ENCODE measurements around the gene PCOLCE2. TPM values are rescaled to one million over a fixed set of nuclear protein-coding genes. Genes with fewer than 3 reads are reported as not detected.

The PCOLCE2 gene
- total RNA-seq, 1 donor from 2014 or later = 58.2 TPM

- intact Hi-C loops (cut with micrococcal nuclease) = no loop called here
- no peak for ATAC-seq
- DNase-seq = no peak
Measured at GRCh38 chr3:142777927-142778326, 111.0 kb downstream of the PCOLCE2 start.

GRCh38 chr3:142768338-142768737, 120.5 kb downstream of the PCOLCE2 start:
- intact Hi-C loops (cut with micrococcal nuclease) = no loop called here
- DNase-seq (no peak), ATAC-seq (no peak)

Other genes with a start within 250 kb of the PCOLCE2 start
- gene TRPC1, start 165.0 kb downstream of the PCOLCE2 start, total RNA-seq = 8.0 TPM
- gene PAQR9, start 74.6 kb upstream of the PCOLCE2 start, total RNA-seq = 19.1 TPM
- 40.4 TPM for gene U2SURP, start 112.5 kb upstream of the PCOLCE2 start, total RNA-seq
- 1.7 TPM for gene CHST2, start 230.7 kb upstream of the PCOLCE2 start, total RNA-seq